ENCODE results near the gene YIF1B. TPM values are rescaled to one million over a fixed set of nuclear protein-coding genes. Genes with fewer than 3 reads are reported as not detected.
A peak's percentile ranks its signal among the peaks of the same experiment; 100 is the strongest.

The YIF1B gene
- total RNA-seq, 1 experiment from 2014 or later: 49.2 TPM

DNA sequence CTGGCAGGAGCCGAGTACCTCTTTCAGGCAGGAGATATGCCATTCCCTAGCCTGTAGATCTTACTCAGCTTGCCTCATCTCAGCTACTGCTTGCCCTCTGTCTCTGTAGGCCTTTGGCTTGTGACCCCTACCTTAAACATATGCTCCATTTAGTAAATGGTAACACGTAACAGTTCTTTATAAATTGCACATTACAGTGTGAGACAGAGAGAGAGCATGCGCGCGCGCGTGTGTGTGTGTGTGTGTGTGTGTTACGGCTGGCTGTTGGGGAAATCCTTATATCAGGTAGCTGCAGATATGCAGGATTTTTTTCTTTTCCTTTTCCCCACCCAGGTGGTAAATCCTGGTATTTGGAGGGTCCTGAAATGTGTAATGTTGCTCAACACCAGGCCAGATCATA is 47.2 kb downstream of the YIF1B start:
- Mint-ChIP-seq H3K36me3 (ENCODE audit: insufficient read depth, unreplicated experiment) (peaks cover 12% of the 10 kb centered on the region), H3K27ac (ENCODE audit: low read depth, unreplicated experiment) (peak overlapping the region; percentile 89), H3K27me3 (ENCODE audit: insufficient read depth, unreplicated experiment) (no peaks in the 10 kb centered on the region), H3K4me1 (ENCODE audit: insufficient read depth, unreplicated experiment) (peaks cover 40% of the 10 kb centered on the region), H3K9me3 (ENCODE audit: unreplicated experiment) (no peaks in the 10 kb centered on the region), H3K4me3 (ENCODE audit: unreplicated experiment) (peak overlapping the region; percentile 78)
- ChIA-PET CTCF (interaction anchor here (0.6 to 2.4 kb wide), 4 partner anchors 24 to 366 kb away, joined by 3 to 7 read pairs (median 3); partner anchors contain the start of gene CATSPERG), POLR2A (interaction anchor here (0.8 to 5.8 kb wide), 4 partner anchors 7 to 52 kb away, joined by 3 to 82 read pairs (median 44); partner anchors contain the start of gene KCNK6)
- TF ChIP-seq, protein P1, sequence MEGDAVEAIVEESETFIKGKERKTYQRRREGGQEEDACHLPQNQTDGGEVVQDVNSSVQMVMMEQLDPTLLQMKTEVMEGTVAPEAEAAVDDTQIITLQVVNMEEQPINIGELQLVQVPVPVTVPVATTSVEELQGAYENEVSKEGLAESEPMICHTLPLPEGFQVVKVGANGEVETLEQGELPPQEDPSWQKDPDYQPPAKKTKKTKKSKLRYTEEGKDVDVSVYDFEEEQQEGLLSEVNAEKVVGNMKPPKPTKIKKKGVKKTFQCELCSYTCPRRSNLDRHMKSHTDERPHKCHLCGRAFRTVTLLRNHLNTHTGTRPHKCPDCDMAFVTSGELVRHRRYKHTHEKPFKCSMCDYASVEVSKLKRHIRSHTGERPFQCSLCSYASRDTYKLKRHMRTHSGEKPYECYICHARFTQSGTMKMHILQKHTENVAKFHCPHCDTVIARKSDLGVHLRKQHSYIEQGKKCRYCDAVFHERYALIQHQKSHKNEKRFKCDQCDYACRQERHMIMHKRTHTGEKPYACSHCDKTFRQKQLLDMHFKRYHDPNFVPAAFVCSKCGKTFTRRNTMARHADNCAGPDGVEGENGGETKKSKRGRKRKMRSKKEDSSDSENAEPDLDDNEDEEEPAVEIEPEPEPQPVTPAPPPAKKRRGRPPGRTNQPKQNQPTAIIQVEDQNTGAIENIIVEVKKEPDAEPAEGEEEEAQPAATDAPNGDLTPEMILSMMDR (IDR thresholded peaks at IDR 0.05; ENCODE audit: unreplicated experiment): no peak
- intact Hi-C loops (cut with micrococcal nuclease): no loop called here
- DNase-seq (ENCODE audit: unreplicated experiment): no peak
- BruUV-seq (replicated peaks): no TSS peak

DNA sequence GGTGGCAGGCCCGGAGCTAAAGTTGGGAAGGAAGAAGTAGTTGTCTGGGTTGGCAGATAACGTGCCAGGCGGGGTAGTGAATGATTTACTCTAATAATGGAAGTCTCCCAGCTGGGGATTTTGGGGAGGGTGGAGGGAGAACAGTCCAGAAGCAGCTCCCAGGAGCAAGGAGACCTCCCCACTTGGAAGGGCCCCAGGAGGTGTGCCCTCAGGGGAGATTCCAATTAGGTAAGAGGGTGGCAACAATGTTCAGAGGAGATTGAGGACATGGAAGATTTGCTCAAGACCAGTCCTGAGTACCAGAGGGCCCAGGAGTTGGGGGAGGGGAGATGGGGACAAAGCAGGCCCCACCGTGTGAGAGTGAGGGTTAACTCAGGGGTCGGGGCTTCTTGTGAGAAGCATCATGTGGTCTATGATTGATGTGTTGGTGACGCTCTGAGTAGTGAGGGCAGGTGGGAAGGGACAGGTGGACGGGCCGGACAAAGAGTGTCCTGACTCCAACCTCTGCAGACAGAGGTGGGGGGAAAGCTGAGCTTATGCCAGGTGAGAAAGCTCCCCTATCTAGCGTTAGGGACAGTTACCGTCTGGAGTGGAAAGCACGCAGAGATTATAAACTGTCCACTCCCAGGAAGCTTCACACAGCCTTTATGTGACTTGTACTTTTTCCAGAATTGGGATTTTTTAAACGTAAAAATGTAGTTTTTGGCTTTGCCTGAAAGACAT is 47.8 kb downstream of the YIF1B start:
- Mint-ChIP-seq H3K36me3 (ENCODE audit: insufficient read depth, unreplicated experiment) (peaks cover 12% of the 10 kb centered on the region), H3K27ac (ENCODE audit: low read depth, unreplicated experiment) (peak overlapping the region; percentile 89), H3K27me3 (ENCODE audit: insufficient read depth, unreplicated experiment) (no peaks in the 10 kb centered on the region), H3K4me1 (ENCODE audit: insufficient read depth, unreplicated experiment) (peaks cover 39% of the 10 kb centered on the region), H3K4me3 (ENCODE audit: unreplicated experiment) (peak overlapping the region; percentile 78), H3K9me3 (ENCODE audit: unreplicated experiment) (no peaks in the 10 kb centered on the region)
- ChIA-PET CTCF (interaction anchor here (0.6 to 2.4 kb wide), 4 partner anchors 13 to 365 kb away, joined by 3 to 7 read pairs (median 4); partner anchors contain the start of gene CATSPERG), POLR2A (interaction anchor here (0.8 to 5.8 kb wide), 7 partner anchors 8 to 107 kb away, joined by 3 to 82 read pairs (median 43); partner anchors contain the start of genes CATSPERG, KCNK6 and PSMD8)
- peak; percentile 58 for DNase-seq (ENCODE audit: unreplicated experiment)
- no TSS peak for BruUV-seq (replicated peaks)
- intact Hi-C loops (cut with micrococcal nuclease): no loop called here
- TF ChIP-seq, protein P1 (IDR thresholded peaks at IDR 0.05; ENCODE audit: unreplicated experiment): no peak

DNA sequence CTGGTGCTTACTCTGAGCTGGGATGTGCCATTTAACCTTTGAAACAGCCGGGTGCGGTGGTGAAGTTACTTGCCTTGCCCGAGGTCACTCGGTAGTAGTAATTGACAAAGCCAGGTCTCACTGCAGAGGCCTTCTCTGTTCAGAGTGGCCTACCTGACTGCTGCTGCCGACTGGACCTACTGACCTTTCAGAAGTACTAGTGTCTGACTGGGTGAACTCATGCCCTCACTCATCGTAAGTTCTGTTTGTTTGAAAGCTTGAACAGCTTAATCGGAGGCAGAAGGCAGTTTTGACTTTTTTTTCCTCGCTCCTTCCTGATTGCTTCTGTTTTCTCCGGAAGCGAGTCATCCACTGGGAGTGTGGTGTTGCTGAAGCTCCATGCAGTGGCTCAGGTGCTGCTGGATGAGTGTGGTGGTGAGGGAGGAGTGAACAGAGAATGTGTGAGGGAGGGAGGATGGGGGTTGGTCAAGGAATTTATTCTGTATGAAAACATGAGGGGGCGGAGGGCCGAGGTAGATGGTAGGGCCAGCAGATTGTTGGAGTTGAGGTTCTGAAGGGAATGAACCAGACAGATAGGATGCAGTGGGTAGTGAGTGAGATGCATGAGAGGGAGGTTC is 48.7 kb downstream of the YIF1B start:
- Mint-ChIP-seq H3K9me3 (ENCODE audit: unreplicated experiment) (no peaks in the 10 kb centered on the region), H3K4me3 (ENCODE audit: unreplicated experiment) (peak overlapping the region; percentile 78), H3K36me3 (ENCODE audit: insufficient read depth, unreplicated experiment) (peaks cover 12% of the 10 kb centered on the region), H3K27ac (ENCODE audit: low read depth, unreplicated experiment) (peak overlapping the region; percentile 89), H3K27me3 (ENCODE audit: insufficient read depth, unreplicated experiment) (no peaks in the 10 kb centered on the region), H3K4me1 (ENCODE audit: insufficient read depth, unreplicated experiment) (peaks cover 39% of the 10 kb centered on the region)
- intact Hi-C loops (cut with micrococcal nuclease): no loop called here
- CTCF ChIA-PET: interaction anchor here (0.5 to 2.4 kb wide), 7 partner anchors 12 to 365 kb away, joined by 3 to 28 read pairs (median 4); partner anchors contain the start of gene CATSPERG
- TSS peak; percentile 68 for BruUV-seq (replicated peaks)
- TF ChIP-seq, protein P1 (IDR thresholded peaks at IDR 0.05; ENCODE audit: unreplicated experiment): no peak
- POLR2A ChIA-PET: interaction anchor here (0.6 to 5.8 kb wide), 15 partner anchors 9 to 1810 kb away, joined by 3 to 82 read pairs (median 5); partner anchors contain the start of genes CATSPERG, KCNK6, PSMD8 and RPS16
- peak; percentile 67 for DNase-seq (ENCODE audit: unreplicated experiment)

Measured in MCF 10A (cell line).